HG03095 (cell line): ENCODE results near the gene CCDC171.

Source experiments
- ATAC-seq: cut with Tn5 transposase; IDR thresholded peaks from one replicate; pipeline ENCODE4 v1.9.1; 2021; ENCODE audit warnings: moderate library complexity; ENCODE audit not compliant: unreplicated experiment

Gene CCDC171

GRCh38 chr9:15856591-15856990 lies 303.7 kb downstream of the CCDC171 start:
- ATAC-seq = no peak

GRCh38 chr9:15867334-15867733 lies 314.5 kb downstream of the CCDC171 start:
- ATAC-seq = peak; percentile 52

GRCh38 chr9:15867988-15868387 lies 315.1 kb downstream of the CCDC171 start:
- no peak for ATAC-seq

- no peak for ATAC-seq
Measured at GRCh38 chr9:15873573-15874177, 320.8 kb downstream of the CCDC171 start.

- no peak for ATAC-seq
Measured at GRCh38 chr9:15882328-15882727, 329.5 kb downstream of the CCDC171 start.

GRCh38 chr9:15882883-15883282 lies 330.0 kb downstream of the CCDC171 start:
- ATAC-seq = no peak

- ATAC-seq = no peak
Measured at GRCh38 chr9:15885464-15885863, 332.6 kb downstream of the CCDC171 start.

GRCh38 chr9:15889555-15889954 lies 336.7 kb downstream of the CCDC171 start:
- no peak for ATAC-seq

GRCh38 chr9:15901572-15901971 lies 348.7 kb downstream of the CCDC171 start:
- no peak for ATAC-seq

GRCh38 chr9:15909297-15909696 lies 356.5 kb downstream of the CCDC171 start:
- ATAC-seq = no peak

- no peak for ATAC-seq
Measured at GRCh38 chr9:15915711-15916110, 362.9 kb downstream of the CCDC171 start.

GRCh38 chr9:15927161-15927560 lies 374.3 kb downstream of the CCDC171 start:
- no peak for ATAC-seq

- no peak for ATAC-seq
Measured at GRCh38 chr9:15935661-15936305, 382.9 kb downstream of the CCDC171 start.

GRCh38 chr9:15936306-15936921 lies 383.6 kb downstream of the CCDC171 start:
- no peak for ATAC-seq

GRCh38 chr9:15942831-15943424 lies 390.1 kb downstream of the CCDC171 start:
- ATAC-seq = no peak

- ATAC-seq = no peak
Measured at GRCh38 chr9:15944341-15944740, 391.5 kb downstream of the CCDC171 start.

- no peak for ATAC-seq
Measured at GRCh38 chr9:15959663-15960062, 406.8 kb downstream of the CCDC171 start.

GRCh38 chr9:15961217-15961616 lies 408.4 kb downstream of the CCDC171 start:
- ATAC-seq = no peak

GRCh38 chr9:15965246-15965745 lies 412.5 kb downstream of the CCDC171 start:
- ATAC-seq = no peak

GRCh38 chr9:15966471-15966870 lies 413.6 kb downstream of the CCDC171 start:
- no peak for ATAC-seq

- no peak for ATAC-seq
Measured at GRCh38 chr9:15967068-15967467, 414.2 kb downstream of the CCDC171 start.

GRCh38 chr9:15972760-15973159 lies 419.9 kb downstream of the CCDC171 start:
- no peak for ATAC-seq
